ENCODE measurements around the gene ADAMTS17. TPM values are rescaled to one million over a fixed set of nuclear protein-coding genes. Genes with fewer than 3 reads are reported as not detected.

ADAMTS17 gene
- total and polyA plus RNA-seq, 9 of the 15 experiments (the other 6 are each of a cell fraction or from before 2014, with no cell fraction given) = 0.01 to 0.14 (median 0.07) TPM; not detected in 6

DNA sequence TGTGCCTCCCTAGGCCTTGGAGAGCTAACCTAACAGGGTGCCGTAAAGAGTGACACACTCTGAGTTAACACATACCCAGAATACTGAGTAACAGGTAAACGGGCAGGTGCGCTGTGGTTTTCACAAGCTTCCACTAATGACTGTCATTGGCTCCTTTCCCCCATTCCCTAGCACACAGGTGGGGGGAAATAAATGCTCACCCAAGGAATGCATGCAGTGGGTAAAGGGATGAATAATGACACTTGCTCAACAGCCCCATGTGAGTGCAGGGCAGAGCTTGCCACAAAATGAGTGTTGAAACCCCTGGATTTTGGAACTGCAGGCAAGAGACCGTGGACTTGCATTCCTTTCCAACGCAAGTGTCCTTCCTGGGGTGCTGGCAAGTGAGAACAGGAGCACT lies 57.6 kb downstream of the ADAMTS17 start (continued):
- TF ChIP-seq, protein P1, sequence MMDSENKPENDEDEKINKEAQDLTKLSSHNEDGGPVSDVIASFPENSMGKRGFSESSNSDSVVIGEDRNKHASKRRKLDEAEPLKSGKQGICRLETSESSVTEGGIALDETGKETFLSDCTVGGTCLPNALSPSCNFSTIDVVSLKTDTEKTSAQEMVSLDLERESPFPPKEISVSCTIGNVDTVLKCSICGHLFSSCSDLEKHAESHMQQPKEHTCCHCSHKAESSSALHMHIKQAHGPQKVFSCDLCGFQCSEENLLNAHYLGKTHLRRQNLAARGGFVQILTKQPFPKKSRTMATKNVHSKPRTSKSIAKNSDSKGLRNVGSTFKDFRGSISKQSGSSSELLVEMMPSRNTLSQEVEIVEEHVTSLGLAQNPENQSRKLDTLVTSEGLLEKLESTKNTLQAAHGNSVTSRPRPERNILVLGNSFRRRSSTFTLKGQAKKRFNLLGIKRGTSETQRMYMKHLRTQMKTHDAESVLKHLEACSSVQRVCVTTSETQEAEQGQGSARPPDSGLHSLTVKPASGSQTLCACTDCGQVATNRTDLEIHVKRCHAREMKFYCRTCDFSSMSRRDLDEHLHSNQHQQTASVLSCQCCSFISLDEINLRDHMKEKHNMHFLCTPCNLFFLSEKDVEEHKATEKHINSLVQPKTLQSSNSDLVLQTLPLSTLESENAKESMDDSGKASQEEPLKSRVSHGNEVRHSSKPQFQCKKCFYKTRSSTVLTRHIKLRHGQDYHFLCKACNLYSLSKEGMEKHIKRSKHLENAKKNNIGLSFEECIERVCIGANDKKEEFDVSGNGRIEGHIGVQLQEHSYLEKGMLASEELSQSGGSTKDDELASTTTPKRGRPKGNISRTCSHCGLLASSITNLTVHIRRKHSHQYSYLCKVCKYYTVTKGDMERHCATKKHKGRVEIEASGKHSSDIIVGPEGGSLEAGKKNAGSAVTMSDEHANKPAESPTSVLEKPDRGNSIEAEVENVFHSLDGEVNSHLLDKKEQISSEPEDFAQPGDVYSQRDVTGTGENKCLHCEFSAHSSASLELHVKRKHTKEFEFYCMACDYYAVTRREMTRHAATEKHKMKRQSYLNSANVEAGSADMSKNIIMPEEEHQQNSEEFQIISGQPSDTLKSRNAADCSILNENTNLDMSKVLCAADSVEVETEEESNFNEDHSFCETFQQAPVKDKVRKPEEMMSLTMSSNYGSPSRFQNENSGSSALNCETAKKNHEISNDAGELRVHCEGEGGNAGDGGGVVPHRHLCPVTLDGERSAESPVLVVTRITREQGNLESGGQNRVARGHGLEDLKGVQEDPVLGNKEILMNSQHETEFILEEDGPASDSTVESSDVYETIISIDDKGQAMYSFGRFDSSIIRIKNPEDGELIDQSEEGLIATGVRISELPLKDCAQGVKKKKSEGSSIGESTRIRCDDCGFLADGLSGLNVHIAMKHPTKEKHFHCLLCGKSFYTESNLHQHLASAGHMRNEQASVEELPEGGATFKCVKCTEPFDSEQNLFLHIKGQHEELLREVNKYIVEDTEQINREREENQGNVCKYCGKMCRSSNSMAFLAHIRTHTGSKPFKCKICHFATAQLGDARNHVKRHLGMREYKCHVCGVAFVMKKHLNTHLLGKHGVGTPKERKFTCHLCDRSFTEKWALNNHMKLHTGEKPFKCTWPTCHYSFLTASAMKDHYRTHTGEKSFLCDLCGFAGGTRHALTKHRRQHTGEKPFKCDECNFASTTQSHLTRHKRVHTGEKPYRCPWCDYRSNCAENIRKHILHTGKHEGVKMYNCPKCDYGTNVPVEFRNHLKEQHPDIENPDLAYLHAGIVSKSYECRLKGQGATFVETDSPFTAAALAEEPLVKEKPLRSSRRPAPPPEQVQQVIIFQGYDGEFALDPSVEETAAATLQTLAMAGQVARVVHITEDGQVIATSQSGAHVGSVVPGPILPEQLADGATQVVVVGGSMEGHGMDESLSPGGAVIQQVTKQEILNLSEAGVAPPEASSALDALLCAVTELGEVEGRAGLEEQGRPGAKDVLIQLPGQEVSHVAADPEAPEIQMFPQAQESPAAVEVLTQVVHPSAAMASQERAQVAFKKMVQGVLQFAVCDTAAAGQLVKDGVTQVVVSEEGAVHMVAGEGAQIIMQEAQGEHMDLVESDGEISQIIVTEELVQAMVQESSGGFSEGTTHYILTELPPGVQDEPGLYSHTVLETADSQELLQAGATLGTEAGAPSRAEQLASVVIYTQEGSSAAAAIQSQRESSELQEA (IDR thresholded peaks at IDR 0.05; ENCODE audit: low read depth) = no peak
- TF ChIP-seq NBN (IDR thresholded peaks at IDR 0.05; ENCODE audit: low read depth) (no peak), POLR2AphosphoS2 (IDR thresholded peaks at IDR 0.05; ENCODE audit: low read length) (no peak), HDAC2 (IDR thresholded peaks at IDR 0.05) (no peak), HSF4 (CRISPR knock-in tag; IDR thresholded peaks at IDR 0.05; ENCODE audit: borderline replicate concordance) (no peak), KAT2B (IDR thresholded peaks at IDR 0.05; ENCODE audit: low read depth, low read length) (no peak), ZNF140 (CRISPR knock-in tag; IDR thresholded peaks at IDR 0.05) (no peak)
